ENCODE data around the gene VPS26A. TPM values are rescaled to one million over a fixed set of nuclear protein-coding genes. Genes with fewer than 3 reads are reported as not detected.

VPS26A gene
- total RNA-seq, 3 donors from 2014 or later (not counting 1 experiment from before 2014, with no cell fraction given), result 62.6 to 86.4 (median 86.2) TPM

DNA sequence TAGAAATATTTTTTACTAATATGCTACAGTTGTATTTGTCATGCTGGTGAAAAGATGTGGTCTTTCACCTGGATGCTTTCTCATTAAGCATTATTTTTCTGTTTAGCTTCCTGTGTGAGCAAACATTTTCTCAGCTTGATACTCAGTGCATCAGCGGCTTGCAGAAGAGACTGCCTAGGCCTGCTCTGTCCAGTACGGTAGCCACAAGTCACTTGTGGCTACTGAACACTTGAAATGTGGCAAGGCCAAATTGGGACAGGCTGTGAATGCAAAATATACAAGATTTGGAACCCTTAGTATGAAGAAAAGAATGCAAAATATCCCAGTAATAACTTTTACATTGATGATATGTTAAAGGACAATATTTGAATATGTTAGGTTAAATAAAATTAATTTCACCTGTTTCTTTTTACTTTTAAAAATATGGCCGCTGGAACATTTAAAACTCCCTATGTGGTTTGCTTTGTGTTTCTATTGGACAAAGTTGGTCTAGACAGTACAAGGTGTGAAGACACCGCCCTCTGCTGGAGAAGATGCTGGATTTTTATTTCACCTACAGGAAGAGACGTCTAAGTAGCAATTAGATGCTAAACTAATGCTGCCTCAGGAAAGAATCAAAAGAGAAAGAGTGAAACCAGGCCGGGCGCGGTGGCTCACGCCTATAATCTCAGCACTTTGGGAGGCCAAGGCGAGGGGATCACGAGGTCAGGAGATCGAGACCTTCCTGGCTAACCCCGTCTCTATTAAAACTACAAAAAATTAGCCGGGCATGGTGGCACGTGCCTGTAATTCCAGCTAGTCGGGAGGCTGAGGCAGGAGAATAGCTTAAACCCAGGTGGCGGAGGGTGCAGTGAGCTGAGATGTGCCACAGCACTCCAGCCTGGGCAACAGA lies 30.8 kb upstream of the VPS26A start:
- Histone ChIP-seq H3K9me3 (ENCODE audit: control insufficient read depth, insufficient read depth, low read length) (no peaks in the 10 kb centered on the region), H3K4me1 (ENCODE audit: control insufficient read depth, insufficient read depth, low read length) (peaks cover 70% of the 10 kb centered on the region), H3K27me3 (ENCODE audit: control insufficient read depth, insufficient read depth, low read length) (no peaks in the 10 kb centered on the region), H3K4me3 (ENCODE audit: low read length) (no peak overlapping the region), H3K27ac (ENCODE audit: low read length) (peak overlapping the region; percentile 90), H3K36me3 (ENCODE audit: control insufficient read depth, insufficient read depth, low read length) (peaks cover 18% of the 10 kb centered on the region)
- Mint-ChIP-seq H3K27ac (peak overlapping the region; percentile 96), H3K27me3 (ENCODE audit: low read depth in 2 of 2) (no peaks in the 10 kb centered on the region), H3K36me3 (peaks cover 8% of the 10 kb centered on the region), H3K9me3 (no peaks in the 10 kb centered on the region), H3K4me1 (peaks cover 70 to 74% of the 10 kb centered on the region in 2 donors), H3K4me3 (peak overlapping the region; percentile 89)
- intact Hi-C loops (cut with micrococcal nuclease), result loop anchor here (1.0 to 2.0 kb wide), 4 partner anchors 8 to 130 kb away; no protein-coding TSS in a partner anchor
- peak; percentile 73 to 94 for DNase-seq
- peak; percentile 29 to 72 (median 50) for ATAC-seq
- WGBS (ENCODE audit: insufficient coverage), result 33% methylated on average over 16 of the region's 17 CpGs
- TF ChIP-seq, protein P1, sequence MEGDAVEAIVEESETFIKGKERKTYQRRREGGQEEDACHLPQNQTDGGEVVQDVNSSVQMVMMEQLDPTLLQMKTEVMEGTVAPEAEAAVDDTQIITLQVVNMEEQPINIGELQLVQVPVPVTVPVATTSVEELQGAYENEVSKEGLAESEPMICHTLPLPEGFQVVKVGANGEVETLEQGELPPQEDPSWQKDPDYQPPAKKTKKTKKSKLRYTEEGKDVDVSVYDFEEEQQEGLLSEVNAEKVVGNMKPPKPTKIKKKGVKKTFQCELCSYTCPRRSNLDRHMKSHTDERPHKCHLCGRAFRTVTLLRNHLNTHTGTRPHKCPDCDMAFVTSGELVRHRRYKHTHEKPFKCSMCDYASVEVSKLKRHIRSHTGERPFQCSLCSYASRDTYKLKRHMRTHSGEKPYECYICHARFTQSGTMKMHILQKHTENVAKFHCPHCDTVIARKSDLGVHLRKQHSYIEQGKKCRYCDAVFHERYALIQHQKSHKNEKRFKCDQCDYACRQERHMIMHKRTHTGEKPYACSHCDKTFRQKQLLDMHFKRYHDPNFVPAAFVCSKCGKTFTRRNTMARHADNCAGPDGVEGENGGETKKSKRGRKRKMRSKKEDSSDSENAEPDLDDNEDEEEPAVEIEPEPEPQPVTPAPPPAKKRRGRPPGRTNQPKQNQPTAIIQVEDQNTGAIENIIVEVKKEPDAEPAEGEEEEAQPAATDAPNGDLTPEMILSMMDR (IDR thresholded peaks at IDR 0.05), result peak; percentile 87

DNA sequence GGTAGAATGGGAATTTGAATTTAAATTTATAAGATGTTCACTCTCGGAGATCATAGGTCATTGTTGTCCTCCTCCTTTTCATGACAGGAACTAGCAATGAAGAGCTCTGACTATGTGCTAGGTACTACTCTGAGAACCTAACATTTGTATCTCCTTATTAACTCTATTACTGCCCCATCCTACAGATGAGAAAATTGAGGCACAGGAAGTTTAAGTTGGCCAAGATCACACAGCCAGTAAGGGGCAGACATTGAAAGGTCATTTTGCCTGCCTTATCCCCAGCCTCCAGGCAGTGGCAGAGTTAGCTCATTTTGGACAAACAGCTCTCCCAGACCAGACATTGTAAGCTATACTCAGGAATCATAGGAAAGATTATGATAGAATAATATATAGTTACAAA lies 30.0 kb upstream of the VPS26A start:
- Histone ChIP-seq H3K4me1 (ENCODE audit: control insufficient read depth, insufficient read depth, low read length) (peaks cover 70% of the 10 kb centered on the region), H3K36me3 (ENCODE audit: control insufficient read depth, insufficient read depth, low read length) (peaks cover 24% of the 10 kb centered on the region), H3K9me3 (ENCODE audit: control insufficient read depth, insufficient read depth, low read length) (no peaks in the 10 kb centered on the region), H3K27me3 (ENCODE audit: control insufficient read depth, insufficient read depth, low read length) (no peaks in the 10 kb centered on the region), H3K4me3 (ENCODE audit: low read length) (no peak overlapping the region), H3K27ac (ENCODE audit: low read length) (peak overlapping the region; percentile 90)
- TF ChIP-seq, protein P1 (IDR thresholded peaks at IDR 0.05), result no peak
- intact Hi-C loops (cut with micrococcal nuclease), result loop anchor here (1.0 to 2.0 kb wide), 3 partner anchors 7 to 129 kb away; no protein-coding TSS in a partner anchor
- Mint-ChIP-seq H3K4me1 (peaks cover 74% of the 10 kb centered on the region in 2 donors), H3K27me3 (ENCODE audit: low read depth in 2 of 2) (no peaks in the 10 kb centered on the region), H3K4me3 (peak overlapping the region; percentile 89), H3K9me3 (no peaks in the 10 kb centered on the region), H3K36me3 (peaks cover 8% of the 10 kb centered on the region), H3K27ac (peak overlapping the region; percentile 96)
- WGBS (ENCODE audit: insufficient coverage), result 67% methylated on average over 1 of the region's 1 CpG
- ATAC-seq, result no peak
- no peak for DNase-seq

DNA sequence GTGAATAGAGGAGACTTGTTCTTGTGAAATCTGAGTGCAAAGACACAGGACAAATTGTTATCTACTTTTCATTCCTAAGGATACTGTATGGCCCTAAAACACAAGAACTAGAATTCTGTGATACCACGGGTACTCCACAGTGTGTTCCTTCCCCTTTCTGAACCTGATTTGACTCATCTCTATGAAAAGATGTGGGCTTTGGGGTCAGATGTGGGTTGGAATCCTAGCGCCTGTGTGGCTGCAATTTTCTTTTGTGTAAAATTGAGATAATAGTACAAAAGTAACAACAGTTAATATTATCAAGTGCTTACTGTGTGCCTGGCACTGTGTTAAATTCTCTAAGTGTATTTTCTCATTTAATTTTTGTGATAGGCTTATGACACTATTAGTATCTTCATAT lies 27.9 kb upstream of the VPS26A start:
- WGBS (ENCODE audit: insufficient coverage), result 0% methylated on average over 1 of the region's 2 CpGs
- Histone ChIP-seq H3K27ac (ENCODE audit: low read length) (peak overlapping the region; percentile 28), H3K9me3 (ENCODE audit: control insufficient read depth, insufficient read depth, low read length) (no peaks in the 10 kb centered on the region), H3K4me3 (ENCODE audit: low read length) (no peak overlapping the region), H3K36me3 (ENCODE audit: control insufficient read depth, insufficient read depth, low read length) (peaks cover 42% of the 10 kb centered on the region), H3K4me1 (ENCODE audit: control insufficient read depth, insufficient read depth, low read length) (peaks cover 75% of the 10 kb centered on the region), H3K27me3 (ENCODE audit: control insufficient read depth, insufficient read depth, low read length) (no peaks in the 10 kb centered on the region)
- DNase-seq (no peak), ATAC-seq (no peak)
- H3K27me3 Mint-ChIP-seq (ENCODE audit: low read depth in 2 of 2), result no peaks in the 10 kb centered on the region
- TF ChIP-seq, protein P1 (IDR thresholded peaks at IDR 0.05), result no peak
- H3K4me1 Mint-ChIP-seq, result peaks cover 62 to 70% of the 10 kb centered on the region in 2 donors
- H3K4me3 Mint-ChIP-seq, result peak overlapping the region; percentile 58
- H3K36me3 Mint-ChIP-seq, result peaks cover 8% of the 10 kb centered on the region
- intact Hi-C loops (cut with micrococcal nuclease), result no loop called here
- no peaks in the 10 kb centered on the region for H3K9me3 Mint-ChIP-seq
- H3K27ac Mint-ChIP-seq, result peak overlapping the region; percentile 96

Data from natural killer cell (primary cell).